HEK293 (cell line): ENCODE measurements around the gene TMEM151B.

Experiments
- BCL11A ChIP-seq: fragments of 450-650 bp; formaldehyde crosslinking; IDR thresholded peaks from 2 replicates; pipeline ENCODE4 v1.5.1; 2016; ENCODE audit warnings: low read depth, missing biosample characterization, missing genetic modification characterization
- BCL11B ChIP-seq: fragments of 450-650 bp; formaldehyde crosslinking; IDR thresholded peaks from 2 replicates; pipeline ENCODE4 v1.5.1; 2016; ENCODE audit warnings: low read depth, missing biosample characterization, missing genetic modification characterization
- EGR2 ChIP-seq: fragments of 450-650 bp; formaldehyde crosslinking; IDR thresholded peaks from 2 replicates; pipeline ENCODE4 v1.5.1; 2016; ENCODE audit warnings: low read depth, missing biosample characterization, missing genetic modification characterization
- GFI1B ChIP-seq: fragments of 450-650 bp; formaldehyde crosslinking; IDR thresholded peaks from 2 replicates; pipeline ENCODE4 v1.5.1; 2016; ENCODE audit warnings: missing biosample characterization, missing genetic modification characterization
- HOXD13 ChIP-seq: sonication (generic); formaldehyde crosslinking; IDR thresholded peaks from 2 replicates; pipeline ENCODE4 v1.8.0; 2022; ENCODE audit warnings: missing genetic modification reagents, borderline replicate concordance
- RBAK ChIP-seq: fragments of 450-650 bp; formaldehyde crosslinking; IDR thresholded peaks from 2 replicates; pipeline ENCODE4 v1.5.1; 2016; ENCODE audit warnings: missing biosample characterization, missing genetic modification characterization
- SP3 ChIP-seq: fragments of 450-650 bp; formaldehyde crosslinking; IDR thresholded peaks from 2 replicates; pipeline ENCODE4 v1.5.1; 2016; ENCODE audit warnings: missing biosample characterization, missing genetic modification characterization
- TRIM28 ChIP-seq: IDR thresholded peaks from 2 replicates; pipeline ENCODE4 v1.6.1; 2011; ENCODE audit warnings: low read length, control low read depth, borderline replicate concordance
- ZBTB1 ChIP-seq: fragments of 450-650 bp; formaldehyde crosslinking; IDR thresholded peaks from 2 replicates; pipeline ENCODE4 v1.5.1; 2016; ENCODE audit warnings: missing biosample characterization, missing genetic modification characterization
- ZBTB20 ChIP-seq: fragments of 450-650 bp; formaldehyde crosslinking; IDR thresholded peaks from 2 replicates; pipeline ENCODE4 v1.5.1; 2016; ENCODE audit warnings: missing biosample characterization, missing genetic modification characterization
- ZBTB21 ChIP-seq: fragments of 450-650 bp; formaldehyde crosslinking; IDR thresholded peaks from 2 replicates; pipeline ENCODE4 v1.5.1; 2017; ENCODE audit warnings: missing biosample characterization, missing genetic modification characterization
- ZEB2 ChIP-seq: fragments of 450-650 bp; formaldehyde crosslinking; IDR thresholded peaks from 2 replicates; pipeline ENCODE4 v1.5.1; 2016; ENCODE audit warnings: missing biosample characterization, missing genetic modification characterization
- ZFP3 ChIP-seq: fragments of 450-650 bp; formaldehyde crosslinking; IDR thresholded peaks from 2 replicates; pipeline ENCODE4 v1.5.1; 2016; ENCODE audit warnings: low read depth, missing biosample characterization, missing genetic modification characterization
- ZFP69B ChIP-seq: fragments of 450-650 bp; formaldehyde crosslinking; IDR thresholded peaks from 2 replicates; pipeline ENCODE4 v1.5.1; 2016; ENCODE audit warnings: missing biosample characterization, missing genetic modification characterization
- ZNF175 ChIP-seq: fragments of 450-650 bp; formaldehyde crosslinking; IDR thresholded peaks from 2 replicates; pipeline ENCODE4 v1.5.1; 2016; ENCODE audit warnings: missing biosample characterization, missing genetic modification characterization
- ZNF324 ChIP-seq: fragments of 450-650 bp; formaldehyde crosslinking; IDR thresholded peaks from 2 replicates; pipeline ENCODE4 v1.5.1; 2016; ENCODE audit warnings: missing biosample characterization, missing genetic modification characterization
- ZNF391 ChIP-seq: fragments of 450-650 bp; formaldehyde crosslinking; IDR thresholded peaks from 2 replicates; pipeline ENCODE4 v1.5.1; 2016; ENCODE audit warnings: low read depth, missing biosample characterization, missing genetic modification characterization, borderline replicate concordance
- ZNF561 ChIP-seq: fragments of 450-650 bp; IDR thresholded peaks from 2 replicates; pipeline ENCODE4 v1.5.1; 2018; ENCODE audit warnings: missing biosample characterization, missing genetic modification characterization, borderline replicate concordance
- ZNF658 ChIP-seq: fragments of 450-650 bp; formaldehyde crosslinking; IDR thresholded peaks from 2 replicates; pipeline ENCODE4; 2016; ENCODE audit warnings: missing biosample characterization, missing genetic modification characterization
- ZSCAN23 ChIP-seq: fragments of 450-650 bp; formaldehyde crosslinking; IDR thresholded peaks from 2 replicates; pipeline ENCODE4 v1.5.1; 2016; ENCODE audit warnings: missing biosample characterization, missing genetic modification characterization
- ZSCAN30 ChIP-seq: fragments of 450-650 bp; IDR thresholded peaks from 2 replicates; pipeline ENCODE4 v1.5.1; 2018; ENCODE audit warnings: missing biosample characterization, mild to moderate bottlenecking, missing genetic modification characterization, moderate library complexity
- ZXDB ChIP-seq: fragments of 450-650 bp; formaldehyde crosslinking; IDR thresholded peaks from 2 replicates; pipeline ENCODE4 v1.5.1; 2016; ENCODE audit warnings: missing biosample characterization, missing genetic modification characterization
- TF ChIP-seq, protein P1 (sequence below): fragments of 450-650 bp; formaldehyde crosslinking; IDR thresholded peaks from 2 replicates; pipeline ENCODE4 v1.5.1; 2017; ENCODE audit warnings: missing biosample characterization, missing genetic modification characterization
- TF ChIP-seq, protein P2 (sequence below): fragments of 450-650 bp; formaldehyde crosslinking; IDR thresholded peaks from 2 replicates; pipeline ENCODE4 v1.5.1; 2017; ENCODE audit warnings: missing biosample characterization, missing genetic modification characterization
- TF ChIP-seq, protein P3 (sequence below): fragments of 450-650 bp; formaldehyde crosslinking; IDR thresholded peaks from 2 replicates; pipeline ENCODE4 v1.5.1; 2016; ENCODE audit warnings: missing biosample characterization, missing genetic modification characterization
- TF ChIP-seq, protein P4 (sequence below): fragments of 450-650 bp; formaldehyde crosslinking; IDR thresholded peaks from 2 replicates; pipeline ENCODE4 v1.5.1; 2016; ENCODE audit warnings: missing biosample characterization, missing genetic modification characterization
- TF ChIP-seq, protein P5 (sequence below): fragments of 450-650 bp; formaldehyde crosslinking; IDR thresholded peaks from 2 replicates; pipeline ENCODE4 v1.5.1; 2016; ENCODE audit warnings: missing biosample characterization, missing genetic modification characterization
- TF ChIP-seq, protein P6 (sequence below): fragments of 450-650 bp; formaldehyde crosslinking; IDR thresholded peaks from 2 replicates; pipeline ENCODE4 v1.5.1; 2016; ENCODE audit warnings: missing biosample characterization, missing genetic modification characterization
- TF ChIP-seq, protein P7 (sequence below): fragments of 450-650 bp; formaldehyde crosslinking; IDR thresholded peaks from 2 replicates; pipeline ENCODE4 v1.5.1; 2017; ENCODE audit warnings: missing biosample characterization, missing genetic modification characterization

Gene TMEM151B

DNA sequence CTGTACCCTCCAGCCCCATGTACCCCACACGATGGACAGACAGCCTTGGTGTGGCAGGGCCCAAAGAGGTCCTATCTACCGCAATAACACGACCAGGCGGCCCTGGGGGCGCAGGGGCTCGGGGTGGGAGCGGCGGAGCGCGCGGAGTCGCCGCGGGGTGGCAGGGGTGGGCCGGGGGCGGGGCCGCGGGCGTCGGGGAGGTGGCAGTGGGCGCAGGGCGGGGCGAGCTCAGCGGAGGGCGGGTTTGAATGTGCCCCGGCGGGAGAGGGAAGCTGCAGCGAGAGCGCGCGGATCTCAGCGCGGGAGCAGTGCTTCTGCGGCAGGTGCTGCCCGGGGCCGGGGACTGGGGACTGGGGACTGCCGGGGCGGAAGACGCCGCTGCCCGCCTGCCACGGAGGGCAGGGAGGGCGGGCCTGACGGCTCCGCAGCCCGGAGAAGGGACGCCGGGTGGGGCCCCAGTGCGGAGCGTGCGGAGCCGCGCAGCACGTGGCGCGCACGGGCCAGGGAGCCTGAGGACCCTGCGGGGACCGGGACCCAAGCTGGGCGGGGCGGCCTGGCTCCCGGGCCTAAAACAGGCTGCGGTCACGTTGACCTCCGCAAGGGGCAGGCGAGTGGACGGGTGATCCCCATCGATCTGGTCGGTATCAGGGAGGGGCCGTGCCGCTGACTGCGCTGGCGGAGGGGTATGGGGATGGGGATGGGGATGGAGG lies 46.8 kb upstream of the TMEM151B start, which contains the start of gene SLC29A1 (continued):
- no peak for TF ChIP-seq ZNF561 (tag by site-specific recombination)
- TF ChIP-seq ZSCAN30 (tag by site-specific recombination) = peak; percentile 55
- TF ChIP-seq, protein P1, sequence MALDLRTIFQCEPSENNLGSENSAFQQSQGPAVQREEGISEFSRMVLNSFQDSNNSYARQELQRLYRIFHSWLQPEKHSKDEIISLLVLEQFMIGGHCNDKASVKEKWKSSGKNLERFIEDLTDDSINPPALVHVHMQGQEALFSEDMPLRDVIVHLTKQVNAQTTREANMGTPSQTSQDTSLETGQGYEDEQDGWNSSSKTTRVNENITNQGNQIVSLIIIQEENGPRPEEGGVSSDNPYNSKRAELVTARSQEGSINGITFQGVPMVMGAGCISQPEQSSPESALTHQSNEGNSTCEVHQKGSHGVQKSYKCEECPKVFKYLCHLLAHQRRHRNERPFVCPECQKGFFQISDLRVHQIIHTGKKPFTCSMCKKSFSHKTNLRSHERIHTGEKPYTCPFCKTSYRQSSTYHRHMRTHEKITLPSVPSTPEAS (tag by site-specific recombination) = no peak
- TF ChIP-seq ZBTB20 (tag by site-specific recombination) = peak; percentile 55; the same call in 1 of the 2 replicates
- TF ChIP-seq, protein P2, sequence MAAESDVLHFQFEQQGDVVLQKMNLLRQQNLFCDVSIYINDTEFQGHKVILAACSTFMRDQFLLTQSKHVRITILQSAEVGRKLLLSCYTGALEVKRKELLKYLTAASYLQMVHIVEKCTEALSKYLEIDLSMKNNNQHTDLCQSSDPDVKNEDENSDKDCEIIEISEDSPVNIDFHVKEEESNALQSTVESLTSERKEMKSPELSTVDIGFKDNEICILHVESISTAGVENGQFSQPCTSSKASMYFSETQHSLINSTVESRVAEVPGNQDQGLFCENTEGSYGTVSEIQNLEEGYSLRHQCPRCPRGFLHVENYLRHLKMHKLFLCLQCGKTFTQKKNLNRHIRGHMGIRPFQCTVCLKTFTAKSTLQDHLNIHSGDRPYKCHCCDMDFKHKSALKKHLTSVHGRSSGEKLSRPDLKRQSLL (tag by site-specific recombination) = no peak
- no peak for TF ChIP-seq BCL11A (tag by site-specific recombination)
- TF ChIP-seq, protein P3, sequence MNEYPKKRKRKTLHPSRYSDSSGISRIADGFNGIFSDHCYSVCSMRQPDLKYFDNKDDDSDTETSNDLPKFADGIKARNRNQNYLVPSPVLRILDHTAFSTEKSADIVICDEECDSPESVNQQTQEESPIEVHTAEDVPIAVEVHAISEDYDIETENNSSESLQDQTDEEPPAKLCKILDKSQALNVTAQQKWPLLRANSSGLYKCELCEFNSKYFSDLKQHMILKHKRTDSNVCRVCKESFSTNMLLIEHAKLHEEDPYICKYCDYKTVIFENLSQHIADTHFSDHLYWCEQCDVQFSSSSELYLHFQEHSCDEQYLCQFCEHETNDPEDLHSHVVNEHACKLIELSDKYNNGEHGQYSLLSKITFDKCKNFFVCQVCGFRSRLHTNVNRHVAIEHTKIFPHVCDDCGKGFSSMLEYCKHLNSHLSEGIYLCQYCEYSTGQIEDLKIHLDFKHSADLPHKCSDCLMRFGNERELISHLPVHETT (tag by site-specific recombination) = no peak
- no peak for TF ChIP-seq GFI1B (tag by site-specific recombination)
- TF ChIP-seq, protein P4, sequence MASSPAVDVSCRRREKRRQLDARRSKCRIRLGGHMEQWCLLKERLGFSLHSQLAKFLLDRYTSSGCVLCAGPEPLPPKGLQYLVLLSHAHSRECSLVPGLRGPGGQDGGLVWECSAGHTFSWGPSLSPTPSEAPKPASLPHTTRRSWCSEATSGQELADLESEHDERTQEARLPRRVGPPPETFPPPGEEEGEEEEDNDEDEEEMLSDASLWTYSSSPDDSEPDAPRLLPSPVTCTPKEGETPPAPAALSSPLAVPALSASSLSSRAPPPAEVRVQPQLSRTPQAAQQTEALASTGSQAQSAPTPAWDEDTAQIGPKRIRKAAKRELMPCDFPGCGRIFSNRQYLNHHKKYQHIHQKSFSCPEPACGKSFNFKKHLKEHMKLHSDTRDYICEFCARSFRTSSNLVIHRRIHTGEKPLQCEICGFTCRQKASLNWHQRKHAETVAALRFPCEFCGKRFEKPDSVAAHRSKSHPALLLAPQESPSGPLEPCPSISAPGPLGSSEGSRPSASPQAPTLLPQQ (tag by site-specific recombination) = peak; percentile 92
- TF ChIP-seq HOXD13 (CRISPR knock-in tag) = 0 out of 2 replicates have a peak, but pooled peaks have one; percentile 10
- 0 out of 2 replicates have a peak, but pooled peaks have one; percentile 12 for TF ChIP-seq ZXDB (tag by site-specific recombination)
- no peak for TF ChIP-seq RBAK (tag by site-specific recombination)
- no peak for TF ChIP-seq ZNF175
- TF ChIP-seq SP3 = peak; percentile 46; the same call in 1 of the 2 replicates
- TF ChIP-seq, protein P5, sequence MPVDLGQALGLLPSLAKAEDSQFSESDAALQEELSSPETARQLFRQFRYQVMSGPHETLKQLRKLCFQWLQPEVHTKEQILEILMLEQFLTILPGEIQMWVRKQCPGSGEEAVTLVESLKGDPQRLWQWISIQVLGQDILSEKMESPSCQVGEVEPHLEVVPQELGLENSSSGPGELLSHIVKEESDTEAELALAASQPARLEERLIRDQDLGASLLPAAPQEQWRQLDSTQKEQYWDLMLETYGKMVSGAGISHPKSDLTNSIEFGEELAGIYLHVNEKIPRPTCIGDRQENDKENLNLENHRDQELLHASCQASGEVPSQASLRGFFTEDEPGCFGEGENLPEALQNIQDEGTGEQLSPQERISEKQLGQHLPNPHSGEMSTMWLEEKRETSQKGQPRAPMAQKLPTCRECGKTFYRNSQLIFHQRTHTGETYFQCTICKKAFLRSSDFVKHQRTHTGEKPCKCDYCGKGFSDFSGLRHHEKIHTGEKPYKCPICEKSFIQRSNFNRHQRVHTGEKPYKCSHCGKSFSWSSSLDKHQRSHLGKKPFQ = no peak
- no peak for TF ChIP-seq ZNF658 (tag by site-specific recombination)
- TF ChIP-seq, protein P6, sequence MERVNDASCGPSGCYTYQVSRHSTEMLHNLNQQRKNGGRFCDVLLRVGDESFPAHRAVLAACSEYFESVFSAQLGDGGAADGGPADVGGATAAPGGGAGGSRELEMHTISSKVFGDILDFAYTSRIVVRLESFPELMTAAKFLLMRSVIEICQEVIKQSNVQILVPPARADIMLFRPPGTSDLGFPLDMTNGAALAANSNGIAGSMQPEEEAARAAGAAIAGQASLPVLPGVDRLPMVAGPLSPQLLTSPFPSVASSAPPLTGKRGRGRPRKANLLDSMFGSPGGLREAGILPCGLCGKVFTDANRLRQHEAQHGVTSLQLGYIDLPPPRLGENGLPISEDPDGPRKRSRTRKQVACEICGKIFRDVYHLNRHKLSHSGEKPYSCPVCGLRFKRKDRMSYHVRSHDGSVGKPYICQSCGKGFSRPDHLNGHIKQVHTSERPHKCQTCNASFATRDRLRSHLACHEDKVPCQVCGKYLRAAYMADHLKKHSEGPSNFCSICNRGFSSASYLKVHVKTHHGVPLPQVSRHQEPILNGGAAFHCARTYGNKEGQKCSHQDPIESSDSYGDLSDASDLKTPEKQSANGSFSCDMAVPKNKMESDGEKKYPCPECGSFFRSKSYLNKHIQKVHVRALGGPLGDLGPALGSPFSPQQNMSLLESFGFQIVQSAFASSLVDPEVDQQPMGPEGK (tag by site-specific recombination) = 0 out of 2 replicates have a peak, but pooled peaks have one; percentile 6
- TF ChIP-seq ZSCAN23 (tag by site-specific recombination) = no peak
- TF ChIP-seq ZNF324 (tag by site-specific recombination) = no peak
- no peak; the same call in 1 of the 2 replicates for TF ChIP-seq EGR2 (tag by site-specific recombination)
- no peak for TF ChIP-seq ZNF391 (tag by site-specific recombination)
- TF ChIP-seq BCL11B = 0 out of 2 replicates have a peak, but pooled peaks have one; percentile 32
- peak; percentile 82 for TF ChIP-seq ZFP69B (tag by site-specific recombination)
- TF ChIP-seq ZEB2 (tag by site-specific recombination) = 0 out of 2 replicates have a peak, but pooled peaks have one; percentile 11
- no peak for TF ChIP-seq ZFP3
- TF ChIP-seq TRIM28 = no peak
- TF ChIP-seq ZBTB1 (tag by site-specific recombination) = no peak
- TF ChIP-seq ZBTB21 (tag by site-specific recombination) = no peak; the same call in 1 of the 2 replicates
- TF ChIP-seq, protein P7, sequence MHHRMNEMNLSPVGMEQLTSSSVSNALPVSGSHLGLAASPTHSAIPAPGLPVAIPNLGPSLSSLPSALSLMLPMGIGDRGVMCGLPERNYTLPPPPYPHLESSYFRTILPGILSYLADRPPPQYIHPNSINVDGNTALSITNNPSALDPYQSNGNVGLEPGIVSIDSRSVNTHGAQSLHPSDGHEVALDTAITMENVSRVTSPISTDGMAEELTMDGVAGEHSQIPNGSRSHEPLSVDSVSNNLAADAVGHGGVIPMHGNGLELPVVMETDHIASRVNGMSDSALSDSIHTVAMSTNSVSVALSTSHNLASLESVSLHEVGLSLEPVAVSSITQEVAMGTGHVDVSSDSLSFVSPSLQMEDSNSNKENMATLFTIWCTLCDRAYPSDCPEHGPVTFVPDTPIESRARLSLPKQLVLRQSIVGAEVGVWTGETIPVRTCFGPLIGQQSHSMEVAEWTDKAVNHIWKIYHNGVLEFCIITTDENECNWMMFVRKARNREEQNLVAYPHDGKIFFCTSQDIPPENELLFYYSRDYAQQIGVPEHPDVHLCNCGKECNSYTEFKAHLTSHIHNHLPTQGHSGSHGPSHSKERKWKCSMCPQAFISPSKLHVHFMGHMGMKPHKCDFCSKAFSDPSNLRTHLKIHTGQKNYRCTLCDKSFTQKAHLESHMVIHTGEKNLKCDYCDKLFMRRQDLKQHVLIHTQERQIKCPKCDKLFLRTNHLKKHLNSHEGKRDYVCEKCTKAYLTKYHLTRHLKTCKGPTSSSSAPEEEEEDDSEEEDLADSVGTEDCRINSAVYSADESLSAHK = 0 out of 2 replicates have a peak, but pooled peaks have one; percentile 21
